ENCODE results near the gene PIP4K2A. TPM values are rescaled to one million over a fixed set of nuclear protein-coding genes. Genes with fewer than 3 reads are reported as not detected.

Gene PIP4K2A
- total RNA-seq, 3 donors from 2014 or later (not counting 1 experiment from before 2014, with no cell fraction given), result 311 to 423 (median 405) TPM

DNA sequence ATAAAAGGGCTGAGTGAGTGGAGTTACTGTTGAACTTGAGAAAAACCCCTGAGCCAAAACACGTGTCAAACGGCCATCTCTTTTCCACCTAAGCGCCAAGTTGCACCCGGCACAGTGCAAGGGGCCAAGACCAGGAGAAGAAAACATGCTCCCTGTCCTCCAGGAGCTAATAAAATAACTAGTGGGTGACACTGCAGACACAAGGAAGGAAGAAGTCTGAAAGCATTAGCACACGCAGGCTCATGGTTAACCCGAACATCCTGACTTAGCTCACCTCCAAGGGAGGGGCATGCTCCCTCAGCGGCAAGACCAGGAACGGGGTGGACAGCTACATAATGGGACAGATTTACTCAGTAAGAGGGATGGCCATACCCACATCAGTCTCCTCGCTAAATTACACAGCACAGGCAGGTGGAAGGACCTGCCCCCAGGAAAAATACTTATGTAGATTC is 65.0 kb downstream of the PIP4K2A start:
- intact Hi-C loops (cut with micrococcal nuclease), result loop anchor here (5.0 to 10.0 kb wide), 4 partner anchors 63 to 335 kb away; partner anchors contain the start of gene PIP4K2A
- ATAC-seq, result peak; percentile 21 to 49 (median 31)
- Histone ChIP-seq H3K9me3 (ENCODE audit: control insufficient read depth, insufficient read depth, low read length) (no peaks in the 10 kb centered on the region), H3K4me1 (ENCODE audit: control insufficient read depth, insufficient read depth, low read length) (peaks cover 86% of the 10 kb centered on the region), H3K4me3 (ENCODE audit: low read length) (no peak overlapping the region), H3K27me3 (ENCODE audit: control insufficient read depth, insufficient read depth, low read length) (no peaks in the 10 kb centered on the region), H3K27ac (ENCODE audit: low read length) (peak overlapping the region; percentile 91), H3K36me3 (ENCODE audit: control insufficient read depth, insufficient read depth, low read length) (peaks cover 7% of the 10 kb centered on the region)
- WGBS (ENCODE audit: insufficient coverage), result 6% methylated on average over 9 of the region's 9 CpGs
- peaks cover 0 to 2% of the 10 kb centered on the region in 2 donors for H3K9me3 Mint-ChIP-seq
- DNase-seq, result peak in 1 of 2 donors; percentile 69
- H3K4me1 Mint-ChIP-seq, result peaks cover 88 to 92% of the 10 kb centered on the region in 2 donors
- no peaks in the 10 kb centered on the region for H3K27me3 Mint-ChIP-seq (ENCODE audit: low read depth in 2 of 2)
- peak overlapping the region; percentile 86 for H3K4me3 Mint-ChIP-seq
- TF ChIP-seq CTCF (IDR thresholded peaks at IDR 0.05), result no peak
- peak overlapping the region; percentile 97 to 99 for H3K27ac Mint-ChIP-seq
- H3K36me3 Mint-ChIP-seq, result peaks cover 7% of the 10 kb centered on the region

GRCh38 chr10:22648547-22648961 is 65.8 kb downstream of the PIP4K2A start:
- ATAC-seq (no peak), DNase-seq (peak in 1 of 2 donors; percentile 56)
- Mint-ChIP-seq H3K27me3 (ENCODE audit: low read depth in 2 of 2) (no peaks in the 10 kb centered on the region), H3K36me3 (peaks cover 7% of the 10 kb centered on the region), H3K4me3 (peak overlapping the region; percentile 86), H3K9me3 (peaks cover 0 to 3% of the 10 kb centered on the region in 2 donors), H3K27ac (peak overlapping the region; percentile 97 to 99), H3K4me1 (peaks cover 91 to 94% of the 10 kb centered on the region in 2 donors)
- Histone ChIP-seq H3K36me3 (ENCODE audit: control insufficient read depth, insufficient read depth, low read length) (peaks cover 7% of the 10 kb centered on the region), H3K4me1 (ENCODE audit: control insufficient read depth, insufficient read depth, low read length) (peaks cover 86% of the 10 kb centered on the region), H3K4me3 (ENCODE audit: low read length) (no peak overlapping the region), H3K27me3 (ENCODE audit: control insufficient read depth, insufficient read depth, low read length) (no peaks in the 10 kb centered on the region), H3K9me3 (ENCODE audit: control insufficient read depth, insufficient read depth, low read length) (no peaks in the 10 kb centered on the region), H3K27ac (ENCODE audit: low read length) (peak overlapping the region; percentile 91)
- intact Hi-C loops (cut with micrococcal nuclease), result loop anchor here (5.0 to 10.0 kb wide), 4 partner anchors 64 to 336 kb away; partner anchors contain the start of gene PIP4K2A
- TF ChIP-seq CTCF (IDR thresholded peaks at IDR 0.05), result no peak
- WGBS (ENCODE audit: insufficient coverage), result 8% methylated on average over 2 of the region's 2 CpGs

- TF ChIP-seq CTCF (IDR thresholded peaks at IDR 0.05), result no peak
- Mint-ChIP-seq H3K4me3 (peak overlapping the region; percentile 86), H3K27me3 (ENCODE audit: low read depth in 2 of 2) (no peaks in the 10 kb centered on the region), H3K27ac (peak overlapping the region; percentile 97 to 99), H3K9me3 (peaks cover 0 to 3% of the 10 kb centered on the region in 2 donors), H3K4me1 (peaks cover 90 to 92% of the 10 kb centered on the region in 2 donors), H3K36me3 (peaks cover 7% of the 10 kb centered on the region)
- intact Hi-C loops (cut with micrococcal nuclease), result loop anchor here (2.0 to 10.0 kb wide), 5 partner anchors 50 to 338 kb away; partner anchors contain the start of gene PIP4K2A
- WGBS (ENCODE audit: insufficient coverage), result 52% methylated on average over 3 of the region's 5 CpGs
- Histone ChIP-seq H3K4me1 (ENCODE audit: control insufficient read depth, insufficient read depth, low read length) (peaks cover 83% of the 10 kb centered on the region), H3K9me3 (ENCODE audit: control insufficient read depth, insufficient read depth, low read length) (no peaks in the 10 kb centered on the region), H3K36me3 (ENCODE audit: control insufficient read depth, insufficient read depth, low read length) (peaks cover 4% of the 10 kb centered on the region), H3K27ac (ENCODE audit: low read length) (peak overlapping the region; percentile 91), H3K4me3 (ENCODE audit: low read length) (no peak overlapping the region), H3K27me3 (ENCODE audit: control insufficient read depth, insufficient read depth, low read length) (no peaks in the 10 kb centered on the region)
- DNase-seq, result peak in 1 of 2 donors; percentile 37
- no peak for ATAC-seq
Observed at GRCh38 chr10:22647244-22647643, 67.1 kb downstream of the PIP4K2A start.

Measured in natural killer cell (primary cell).